HG03135 (cell line): ENCODE data around the gene ACTRT2.

Experiments used
- ATAC-seq: cut with Tn5 transposase; IDR thresholded peaks from one replicate; pipeline ENCODE4 v1.9.1; 2021; ENCODE audit warnings: mild to moderate bottlenecking, moderate library complexity; ENCODE audit not compliant: unreplicated experiment

Gene ACTRT2

DNA sequence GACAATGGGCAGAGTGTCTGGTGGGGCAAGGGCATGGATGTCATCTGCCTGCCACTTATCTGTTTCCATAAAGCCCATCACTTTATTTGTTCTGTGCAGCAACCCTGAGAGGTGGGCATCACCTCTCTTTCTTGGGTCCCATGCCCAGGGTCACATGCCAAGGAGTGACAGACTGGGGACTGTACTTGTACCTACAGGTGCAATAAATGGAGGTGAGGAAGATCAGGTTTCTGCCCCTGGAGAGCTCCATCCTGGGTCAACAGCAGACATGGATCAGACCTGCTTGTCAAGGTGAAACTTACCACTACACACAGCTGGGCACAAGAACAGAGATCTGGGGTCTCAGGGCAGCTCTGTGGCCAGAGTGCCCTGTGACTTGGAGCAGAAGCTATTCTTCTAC is 29.3 kb downstream of the ACTRT2 start:
- no peak for ATAC-seq

DNA sequence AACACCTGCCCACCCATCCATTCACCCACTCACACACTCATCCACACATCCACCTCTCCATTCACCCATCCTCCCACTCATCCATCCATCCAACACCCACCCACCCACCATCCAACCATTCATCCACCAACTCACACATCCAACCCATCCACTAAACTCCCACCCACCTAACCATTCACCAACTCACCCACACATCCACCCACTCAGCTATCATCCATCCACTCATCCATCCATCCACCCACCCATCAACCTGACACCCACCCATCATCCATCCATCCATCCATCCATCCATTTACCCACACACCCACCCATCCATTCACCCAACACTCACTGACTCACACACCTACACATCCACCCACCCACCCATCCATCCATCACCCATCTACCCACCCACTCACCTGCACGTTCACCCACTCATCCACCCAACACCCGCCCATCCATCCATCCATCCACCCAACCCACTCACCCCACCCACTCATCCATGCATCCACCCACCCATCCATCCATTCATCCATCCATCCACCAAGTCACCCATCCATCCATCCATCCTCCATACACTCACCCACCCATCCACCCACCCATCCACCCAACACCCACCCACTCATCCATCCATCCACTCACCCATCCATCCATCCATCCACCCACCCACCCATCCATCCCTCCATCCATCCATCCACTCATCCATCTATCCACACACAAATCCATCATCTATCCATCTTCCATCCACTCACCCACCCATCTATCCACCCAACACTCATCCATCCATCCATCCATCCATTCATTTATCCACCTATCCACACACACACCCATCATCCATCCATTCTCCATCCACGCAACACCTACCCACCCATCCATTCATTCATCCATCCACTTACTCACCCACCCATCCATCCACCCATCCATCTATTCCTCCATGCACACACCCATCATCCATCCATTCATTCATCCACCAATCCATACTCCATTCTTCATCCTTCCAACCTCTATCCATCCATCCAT is 30.3 kb downstream of the ACTRT2 start:
- no peak for ATAC-seq

DNA sequence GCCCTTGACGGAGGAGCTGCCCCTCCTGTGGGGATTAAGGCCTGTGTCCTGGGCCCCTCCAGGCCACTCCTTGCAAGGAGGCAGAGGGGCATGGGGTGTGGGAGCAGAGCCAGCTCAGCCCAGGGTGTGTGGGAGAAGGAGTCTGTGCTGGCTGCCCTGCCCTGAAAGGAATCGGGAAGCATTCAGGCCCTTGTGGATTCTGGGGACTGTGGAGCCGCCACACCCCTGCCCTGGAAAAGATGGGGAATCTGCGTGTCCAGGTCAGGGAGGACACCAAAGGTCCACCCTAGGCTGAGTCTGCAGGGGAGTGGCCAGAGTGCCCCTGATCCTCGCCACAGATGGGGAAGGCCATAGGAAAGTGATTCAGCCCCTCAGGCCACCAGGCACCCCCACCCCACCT is 31.2 kb downstream of the ACTRT2 start:
- no peak for ATAC-seq

DNA sequence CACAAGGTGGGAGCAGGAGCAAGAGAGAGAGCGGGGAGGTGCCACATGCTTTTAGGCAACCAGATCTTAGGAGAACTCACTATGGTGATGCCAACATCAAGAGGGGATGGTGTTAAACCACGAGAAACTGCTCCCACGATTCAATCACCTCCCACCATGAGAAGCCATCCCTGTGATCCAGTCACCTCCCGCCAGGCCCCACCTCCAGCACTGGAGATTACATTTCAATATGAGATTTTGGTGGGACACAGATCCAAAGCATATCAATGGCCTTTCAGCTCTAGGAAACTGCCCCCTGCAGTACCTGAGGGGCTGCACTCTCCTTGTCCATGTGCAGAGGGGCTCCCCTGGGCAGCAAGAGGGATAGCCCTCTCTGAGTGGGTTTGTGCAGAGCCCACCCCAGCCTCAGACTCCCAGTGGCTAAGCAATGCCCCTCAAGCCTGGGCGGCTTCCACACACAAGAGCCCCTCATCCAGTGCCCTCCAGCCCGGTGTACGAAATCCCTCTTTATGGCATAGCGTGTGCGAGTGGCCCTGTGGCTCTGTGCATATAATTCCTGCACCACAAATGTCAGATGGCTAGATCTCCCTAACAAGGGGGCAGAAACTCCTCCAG is 32.2 kb downstream of the ACTRT2 start:
- ATAC-seq: no peak

DNA sequence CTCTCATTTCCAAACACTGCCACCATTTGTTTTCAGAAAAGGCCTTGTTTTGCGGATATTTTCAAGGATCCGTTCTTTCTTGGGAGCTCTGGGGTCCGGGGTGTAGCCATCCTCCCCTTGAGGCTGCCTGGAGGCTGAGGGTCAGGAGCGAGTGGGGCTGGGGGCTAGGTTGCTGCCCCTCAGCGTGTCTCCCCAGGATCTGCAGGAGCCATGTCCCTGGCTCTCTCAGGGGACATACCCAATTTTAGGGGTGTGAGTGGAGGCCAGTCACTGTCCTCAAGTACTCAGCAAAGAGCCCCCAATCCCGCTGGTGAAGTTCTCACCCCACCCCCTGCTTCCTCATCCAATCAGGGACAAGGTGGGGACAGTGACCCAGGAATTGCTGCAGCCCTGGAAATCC is 32.7 kb downstream of the ACTRT2 start:
- no peak for ATAC-seq

DNA sequence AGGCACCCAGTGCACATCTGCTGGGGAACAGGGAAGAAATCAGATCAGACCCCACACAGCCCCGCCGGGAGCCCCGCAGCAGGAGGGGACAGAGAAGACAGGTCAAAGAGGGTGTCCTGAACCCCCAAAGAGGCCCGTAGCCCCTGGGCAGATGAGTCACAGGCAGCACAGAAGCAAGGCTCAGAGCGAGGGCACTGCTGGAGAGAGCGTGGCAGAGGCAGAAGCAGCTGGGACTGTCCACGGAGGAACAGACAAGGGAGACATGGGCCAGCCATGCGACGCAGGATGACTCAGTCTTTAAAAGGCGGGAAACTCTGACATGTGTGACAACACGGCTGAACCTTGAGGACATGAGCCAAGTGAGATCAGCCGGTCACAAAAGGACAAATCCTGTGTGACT is 33.2 kb downstream of the ACTRT2 start:
- ATAC-seq: no peak

DNA sequence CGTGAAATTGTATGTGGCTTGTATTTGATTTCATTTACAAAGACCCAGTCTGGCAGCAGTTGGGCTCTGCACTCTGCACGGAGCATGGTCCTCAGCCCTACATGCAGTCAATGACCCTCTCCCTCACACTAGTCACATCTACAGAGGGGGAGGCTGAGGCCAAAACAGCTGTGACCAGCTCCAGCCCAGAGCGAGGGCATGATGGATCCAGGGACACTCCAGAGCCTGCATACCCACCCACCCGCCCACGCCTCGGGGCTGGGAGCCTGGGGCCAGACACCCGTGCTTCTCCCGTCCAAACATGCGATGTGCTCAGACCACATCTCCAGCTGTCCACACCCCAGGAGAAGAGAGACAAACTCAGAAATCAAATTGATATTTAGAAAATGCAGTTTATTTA is 33.8 kb downstream of the ACTRT2 start:
- ATAC-seq: no peak

DNA sequence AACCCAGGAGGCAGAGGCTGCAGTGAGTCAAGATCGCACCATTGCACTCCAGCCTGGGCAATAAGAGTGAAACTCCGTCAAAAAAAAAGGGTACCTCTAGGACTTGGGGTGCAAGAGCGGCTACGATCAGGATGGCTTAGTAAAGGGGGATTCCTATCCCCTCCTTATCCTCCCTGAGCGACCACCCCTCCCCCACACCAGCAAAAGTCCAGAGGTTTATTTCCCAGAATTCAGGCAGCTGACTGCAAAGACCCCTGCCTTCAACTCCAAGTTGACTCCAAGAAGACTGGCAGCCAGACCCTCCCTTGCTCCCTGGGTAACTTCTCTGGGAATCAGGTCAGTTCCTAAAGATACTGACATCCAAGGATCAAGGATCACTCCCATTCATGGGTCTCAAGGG is 35.4 kb downstream of the ACTRT2 start:
- no peak for ATAC-seq

DNA sequence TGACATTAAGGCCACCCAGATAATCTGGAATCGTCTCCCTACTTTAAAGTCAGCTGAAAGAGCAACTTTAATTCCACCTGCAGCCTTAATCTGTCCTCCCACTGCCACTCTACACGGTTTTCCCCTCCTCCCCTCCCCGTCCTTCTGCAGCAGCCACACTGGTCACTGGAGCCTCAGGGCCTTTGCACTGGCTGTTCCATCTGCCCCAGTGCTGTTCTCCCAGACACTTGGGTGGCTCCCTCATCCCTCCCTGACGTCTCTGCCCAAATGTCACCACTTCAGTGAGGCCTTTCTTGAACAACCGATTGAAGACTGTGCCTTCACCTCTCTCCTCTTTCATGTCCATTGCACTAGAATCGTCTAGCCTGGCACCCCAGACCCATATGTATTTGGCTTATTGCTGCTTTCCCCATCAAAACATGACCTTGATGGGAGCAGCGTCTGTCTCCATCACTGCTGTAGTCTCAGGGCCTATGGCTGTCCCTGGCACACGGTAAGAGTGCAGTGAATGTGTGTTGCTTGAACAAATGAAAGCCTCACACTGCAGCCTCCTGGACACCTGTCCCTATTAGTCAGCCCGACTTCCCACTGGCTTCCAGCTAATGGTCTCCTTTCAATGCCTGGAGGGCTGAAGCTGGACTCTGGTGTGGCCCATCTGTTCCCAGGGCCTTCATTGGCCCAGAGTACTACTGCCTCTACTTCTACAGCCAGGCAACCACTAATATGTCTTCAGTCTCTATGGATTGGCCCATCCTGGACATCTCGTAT is 37.2 kb downstream of the ACTRT2 start:
- no peak for ATAC-seq

DNA sequence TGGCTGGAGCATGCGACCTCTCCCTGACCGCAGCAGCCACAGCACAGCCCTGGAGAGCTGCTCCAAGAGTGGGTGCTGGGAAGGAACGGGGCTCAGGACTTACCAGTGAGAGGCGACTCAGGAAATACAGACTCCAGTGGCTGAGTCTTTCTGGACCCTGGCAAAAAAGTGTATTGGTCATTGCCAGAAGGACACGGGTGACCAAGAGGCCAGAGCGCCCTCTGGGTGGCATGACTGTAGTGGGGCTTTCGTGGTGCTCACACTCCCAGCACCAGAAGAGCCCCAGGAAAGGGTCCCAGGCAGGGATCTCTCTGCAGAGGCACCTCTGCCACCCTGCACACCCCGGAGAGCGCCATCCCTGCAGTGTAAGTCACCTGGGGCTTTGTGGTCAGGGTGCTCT is 38.9 kb downstream of the ACTRT2 start:
- ATAC-seq: no peak

DNA sequence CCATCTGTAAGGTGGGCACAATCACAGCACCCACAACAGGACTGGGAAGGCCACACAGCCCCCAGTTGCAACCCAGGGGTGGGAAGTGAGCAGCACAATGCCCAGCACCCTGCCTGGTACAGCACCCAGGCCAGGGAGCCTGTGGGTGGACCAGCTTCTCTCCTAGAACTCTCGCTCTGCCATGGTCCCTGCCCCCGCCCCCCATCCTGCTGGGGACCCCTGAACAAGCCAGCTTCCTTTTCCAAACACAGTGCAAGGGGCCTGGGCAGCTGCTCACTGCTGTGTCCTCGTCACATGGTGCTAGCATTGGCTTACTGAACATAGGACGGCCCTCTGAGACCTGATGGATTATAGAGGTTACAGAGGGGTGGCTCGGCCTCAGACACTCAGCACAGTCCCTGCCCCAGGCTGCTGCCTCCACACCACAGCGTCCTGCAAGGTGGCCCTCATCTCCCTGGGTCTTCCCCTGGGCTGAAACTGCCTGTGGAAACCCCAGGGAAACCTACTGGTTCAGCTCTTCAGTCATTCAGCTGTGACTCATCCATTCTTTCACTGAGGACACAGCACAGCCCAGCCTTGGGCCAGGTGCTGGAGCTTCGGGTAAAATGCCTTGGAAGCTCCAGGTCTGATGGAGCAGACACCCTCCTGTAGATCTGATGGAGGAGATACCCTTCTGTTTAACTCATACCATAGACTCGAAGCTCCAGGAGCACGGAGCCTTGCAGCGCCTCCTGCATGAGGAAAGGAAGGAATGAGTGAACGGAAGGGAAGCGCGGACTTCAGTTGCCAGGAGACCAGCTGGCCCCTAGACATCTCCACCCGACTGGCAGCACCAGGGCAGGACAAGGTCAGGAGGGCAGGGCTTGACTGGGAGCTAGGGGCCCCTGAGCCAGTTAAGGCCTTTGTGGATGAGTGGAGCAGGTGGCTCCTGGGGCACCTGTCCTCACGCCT is 39.6 kb downstream of the ACTRT2 start:
- ATAC-seq: no peak

DNA sequence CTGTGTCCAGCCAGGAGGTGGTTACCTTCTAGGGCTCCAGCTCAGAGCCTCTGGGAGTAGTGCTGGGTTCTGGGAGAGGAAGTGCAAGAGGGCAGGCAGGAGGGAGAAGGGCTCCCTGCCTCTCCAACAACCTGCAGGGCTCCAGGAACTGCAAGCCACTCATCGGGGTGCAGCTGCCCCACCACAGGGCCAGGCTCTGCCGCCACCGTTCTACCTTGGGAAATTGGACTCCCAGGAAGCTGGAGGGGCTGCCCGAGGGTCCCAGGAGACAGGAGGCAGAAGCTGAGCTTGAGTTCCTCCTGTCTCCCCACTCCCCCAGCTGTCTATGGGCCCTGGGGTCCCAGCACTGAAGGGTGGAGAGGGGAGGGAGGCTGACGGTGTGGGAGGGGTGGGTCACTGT is 40.3 kb downstream of the ACTRT2 start:
- ATAC-seq: no peak

DNA sequence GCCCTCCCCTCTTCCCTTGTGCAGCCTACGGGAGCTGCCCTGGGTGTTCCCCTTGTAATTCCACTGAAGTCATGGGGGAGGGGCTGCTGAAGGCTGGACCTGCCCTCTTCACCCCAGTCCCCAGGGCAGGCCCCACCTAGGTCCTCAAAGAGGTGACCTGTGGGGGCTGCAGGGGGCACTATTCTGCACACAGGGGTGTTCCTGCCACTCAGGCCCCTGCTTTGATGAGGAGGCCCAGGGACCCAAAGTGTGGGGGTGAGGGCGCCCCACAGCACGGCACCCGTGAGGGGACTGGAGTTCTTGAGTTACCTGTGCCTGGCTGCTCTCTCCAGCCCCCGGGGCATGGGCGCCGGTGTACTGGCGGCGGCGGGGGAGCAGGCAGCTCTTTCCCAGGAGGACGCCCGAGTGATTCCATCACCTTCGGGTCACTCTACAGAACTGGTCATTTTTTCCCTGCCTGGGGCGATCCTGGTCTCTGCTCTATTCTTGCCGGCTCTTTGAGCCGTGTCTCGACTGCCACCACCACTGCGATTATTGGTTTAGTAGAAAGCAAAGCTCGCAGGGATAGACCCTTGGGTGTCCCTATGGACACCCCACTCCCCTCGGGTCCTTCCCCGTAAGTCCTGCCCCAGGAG is 40.8 kb downstream of the ACTRT2 start:
- ATAC-seq: no peak

DNA sequence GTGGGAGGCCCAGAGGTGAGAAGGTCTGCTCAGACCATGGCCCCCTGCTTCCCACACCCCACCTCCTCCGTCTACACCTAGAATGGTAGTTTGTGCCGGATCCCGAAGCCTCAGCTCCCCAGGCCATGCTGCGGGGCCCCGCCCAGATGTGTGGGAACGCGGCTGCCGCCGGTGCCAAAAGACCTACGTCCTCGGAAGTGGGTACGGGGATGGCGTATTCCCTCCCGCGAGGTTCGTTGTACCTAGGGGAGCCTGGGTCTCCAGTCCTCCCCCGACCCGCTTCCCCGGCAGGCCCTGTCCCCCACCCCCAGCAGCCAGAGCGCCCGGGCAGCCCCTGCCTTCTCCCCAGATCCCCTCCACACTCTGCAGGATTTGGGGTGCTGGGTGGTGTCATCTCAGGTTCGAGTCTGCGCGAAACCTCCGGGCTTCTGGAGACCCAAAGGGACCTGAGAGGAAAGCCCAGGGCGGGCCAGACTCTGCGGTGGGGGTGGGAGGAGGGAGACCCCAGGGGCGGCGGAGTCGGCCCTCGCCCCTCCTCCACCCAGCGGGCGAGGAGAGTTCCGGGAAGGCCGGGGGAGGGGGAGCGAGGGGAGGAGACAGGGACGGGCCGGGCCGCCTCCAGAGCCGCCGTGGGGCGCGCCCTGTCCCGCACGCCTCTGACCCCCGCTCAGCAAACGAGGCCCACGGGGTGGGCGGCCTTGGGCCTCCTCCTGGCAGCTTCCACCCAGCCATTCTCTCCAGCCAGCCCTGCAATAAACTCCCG is 41.5 kb downstream of the ACTRT2 start:
- no peak for ATAC-seq

DNA sequence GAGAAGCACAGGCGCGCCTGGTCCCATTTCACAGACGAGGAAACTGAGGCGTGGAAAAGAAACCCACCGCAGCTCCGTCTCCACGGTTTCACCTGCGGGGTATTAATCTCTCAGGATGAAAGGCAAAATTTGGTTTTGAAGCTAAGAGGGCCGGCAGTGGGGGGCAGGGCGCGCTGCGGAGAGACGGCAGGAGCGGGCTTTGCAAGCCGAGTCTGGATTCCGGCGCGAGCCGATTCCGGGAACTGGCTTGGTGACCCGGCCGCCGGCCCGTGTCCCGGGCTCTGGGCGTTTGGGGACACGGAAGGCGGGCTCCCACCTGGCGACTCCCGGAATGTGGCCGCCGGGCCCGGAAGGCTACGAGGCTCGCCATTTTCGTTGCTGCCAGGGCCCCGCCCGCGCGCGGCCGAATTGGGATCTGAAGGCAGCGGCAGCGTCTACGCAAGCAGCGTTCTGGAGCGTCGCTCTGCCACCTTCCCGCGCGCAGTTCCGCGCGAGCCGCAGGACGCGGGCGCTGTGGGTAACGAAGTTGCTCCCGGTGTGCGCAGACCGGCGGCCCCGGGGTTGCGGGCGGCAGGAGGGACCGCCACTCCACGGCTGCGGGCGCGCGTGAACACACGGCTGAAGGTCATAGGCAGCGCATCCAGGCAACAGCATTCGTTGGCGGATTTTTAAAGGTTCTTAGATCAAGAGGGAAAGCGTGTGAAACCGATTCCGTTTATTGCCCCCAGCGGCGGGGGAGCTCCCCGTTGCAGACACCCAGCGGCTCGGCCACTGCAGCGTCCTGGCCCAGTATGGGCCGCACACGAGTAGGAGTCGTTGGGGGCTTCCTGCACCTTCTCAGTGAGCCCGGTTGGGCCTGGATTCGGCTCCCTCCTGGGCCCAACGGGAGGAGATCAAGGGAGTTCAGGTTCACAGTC is 42.4 kb downstream of the ACTRT2 start:
- no peak for ATAC-seq

DNA sequence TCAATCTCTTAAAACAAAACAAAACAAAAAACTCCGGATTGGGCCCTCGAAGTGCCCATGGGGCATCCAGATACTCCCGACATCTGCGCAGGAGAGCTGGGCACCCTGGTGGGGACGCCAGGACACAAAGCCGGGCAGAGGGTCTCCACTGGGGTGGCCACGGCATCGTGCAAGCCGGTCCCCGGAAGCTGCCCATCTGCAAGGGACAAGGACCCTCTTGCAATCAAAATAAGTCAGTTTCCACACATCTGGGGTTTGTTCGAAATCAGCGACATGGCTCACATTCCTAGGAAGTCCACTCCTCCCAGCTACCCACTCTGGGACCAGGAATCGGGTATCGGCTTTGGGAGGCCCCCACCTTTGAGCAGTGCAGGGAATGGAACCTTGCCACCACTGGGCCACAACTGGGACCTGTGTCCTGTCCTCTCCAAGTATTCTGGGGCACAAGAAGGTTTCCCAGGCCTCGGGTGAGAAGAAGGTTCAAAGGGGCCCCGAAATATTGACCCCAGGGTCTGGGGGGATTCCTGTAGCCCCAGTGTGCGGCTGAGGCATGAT is 43.1 kb downstream of the ACTRT2 start:
- ATAC-seq: no peak

DNA sequence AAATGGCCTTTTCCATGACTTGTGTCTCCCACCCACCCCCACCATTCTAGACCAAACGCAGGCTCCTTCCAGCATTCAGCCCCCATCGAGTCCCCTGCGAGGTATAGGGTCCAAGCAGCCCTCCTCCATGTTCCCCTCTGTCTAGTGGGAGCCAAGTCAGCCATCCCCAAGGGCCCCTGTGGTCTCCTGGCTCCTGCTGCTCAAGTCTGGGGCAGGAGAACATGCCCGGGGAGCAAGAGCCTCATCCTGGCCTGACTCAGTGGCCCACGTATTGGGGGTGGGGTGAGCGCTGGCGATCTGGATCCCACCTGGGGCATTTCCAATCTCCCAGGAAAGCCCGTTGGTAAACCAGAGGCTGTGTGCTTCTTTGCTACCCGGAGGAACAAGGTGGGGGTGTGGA is 43.6 kb downstream of the ACTRT2 start:
- ATAC-seq: no peak

DNA sequence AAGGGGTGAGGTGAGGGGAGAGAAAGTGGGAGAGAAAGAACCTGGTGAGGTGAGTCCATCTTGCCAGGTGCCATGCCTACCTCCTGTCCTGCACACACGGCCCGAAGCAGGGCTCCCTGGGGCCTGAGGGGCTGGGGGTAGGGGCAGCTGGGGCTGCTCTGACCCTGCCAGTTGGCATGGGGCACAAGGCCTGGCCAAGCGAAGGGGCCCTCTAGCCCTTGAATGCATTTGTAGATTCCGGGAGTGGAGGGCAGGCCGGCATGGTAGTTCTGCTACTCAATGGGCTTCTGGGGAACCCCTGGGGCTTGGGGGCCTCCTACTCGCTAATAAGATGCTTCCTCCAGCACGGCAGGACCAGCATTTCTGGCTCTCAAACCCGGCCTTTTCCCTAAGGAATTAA is 44.1 kb downstream of the ACTRT2 start:
- ATAC-seq: no peak
